K562 (cell line): ENCODE data around the gene DYNAP. TPM values are rescaled to one million over a fixed set of nuclear protein-coding genes. Genes with fewer than 3 reads are reported as not detected.

Experiments
- ATAC-seq: fragments of 200-7000 bp; cut with Tn5 transposase; 3 replicates; pipeline ENCODE4 v1.9.1; 2020; ENCODE audit warnings: moderate library complexity
- BruUV-seq: library from RNA; stranded (reverse); fragments of 400-500 nt; replicated peaks from 2 replicates; lab custom pipeline; 2021; lab: Mats Ljungman, UMichigan
- CTCF ChIA-PET: fragments of 300-600 bp; formaldehyde crosslinking; extraction: SDS; loops from one replicate; lab custom pipeline; 2021; ENCODE audit warnings: low intra/inter-chr PET ratio; lab: Yijun Ruan, JAX
- POLR2A ChIA-PET: fragments of 300-600, 350-650 bp; sonication (Branson Sonifier 250); formaldehyde crosslinking; extraction: SDS; loops from one replicate; lab custom pipeline; 2021; ENCODE audit warnings: antibody characterized with exemption, inconsistent platforms; lab: Yijun Ruan, JAX
- DNase-seq, 4 experiments: peaks; one replicate each; pipeline versions ENCODE4 v3.0.0 to v3.0.0-alpha.2; 2011 to 2018; ENCODE audit warnings: low spot score in 3 of 4, mixed read lengths in 3 of 4; ENCODE audit errors: extremely low read depth in 1 of 4
- FAIRE-seq: peaks from 2 replicates; lab custom pipeline; 2011; peaks lifted over from hg19 to GRCh38; lab: Jason Lieb, UNC
- H2AFZ ChIP-seq: 2 replicates; pipeline ENCODE4 v1.6.0; 2011; ENCODE audit warnings: low read depth, low read length, control low read depth, inconsistent platforms
- H3K27ac ChIP-seq: fragments of 200-600 bp; 3 replicates; pipeline ENCODE4 v1.8.0; 2011; ENCODE audit warnings: low read depth, mild to moderate bottlenecking, control low read depth, inconsistent platforms, low read length, moderate library complexity, mixed read lengths; ENCODE audit errors: extremely low read depth
- H3K27me3 ChIP-seq, 2 experiments: fragments of 300-600 bp in 1 of 2; 2 replicates in 1 of 2; 3 replicates in 1 of 2; pipeline versions ENCODE4 v1.6.0 to v1.8.0; 2011; ENCODE audit warnings: inconsistent platforms in 2 of 2, low read length in 2 of 2, mild to moderate bottlenecking in 1 of 2, mixed read lengths in 1 of 2, moderate library complexity in 1 of 2; ENCODE audit not compliant: control insufficient read depth in 2 of 2, insufficient read depth in 2 of 2
- H3K36me3 ChIP-seq: fragments of 300-600 bp; 3 replicates; pipeline ENCODE4 v1.8.0; 2011; ENCODE audit warnings: mild to moderate bottlenecking, low read length, inconsistent platforms; ENCODE audit not compliant: control insufficient read depth, insufficient read depth
- H3K4me1 ChIP-seq, 2 experiments: fragments of 200-600 bp in 1 of 2; replicated peaks in 1 of 2; 2 replicates in 1 of 2; 3 replicates in 1 of 2; pipeline versions ENCODE4 v1.5.1 to v1.8.0; 2011; ENCODE audit warnings: inconsistent platforms in 2 of 2, low read length in 2 of 2, mild to moderate bottlenecking in 1 of 2, mixed read lengths in 1 of 2, moderate library complexity in 1 of 2; ENCODE audit not compliant: control insufficient read depth in 2 of 2, insufficient read depth in 2 of 2
- H3K4me2 ChIP-seq: 2 replicates; pipeline ENCODE4 v1.6.1; 2011; ENCODE audit warnings: low read length, control low read depth, inconsistent platforms, mixed read lengths; ENCODE audit not compliant: insufficient read depth
- H3K4me3 ChIP-seq: fragments of 200-600 bp; sonication (generic), shearing (Covaris generic); 2 replicates; pipeline ENCODE4 v1.5.1; 2016; ENCODE audit warnings: control low read depth, inconsistent platforms
- H3K79me2 ChIP-seq: fragments of 200-600 bp; 3 replicates; pipeline ENCODE4 v1.8.0; 2011; ENCODE audit warnings: low read length, inconsistent platforms; ENCODE audit not compliant: control insufficient read depth, insufficient read depth
- H3K9ac ChIP-seq, 2 experiments: 2 replicates each; pipeline versions ENCODE4 v1.6.0 to v1.6.1; 2011; ENCODE audit warnings: low read depth in 2 of 2, low read length in 2 of 2, control low read depth in 1 of 2, inconsistent platforms in 1 of 2, mild to moderate bottlenecking in 1 of 2, mixed read lengths in 1 of 2; ENCODE audit not compliant: insufficient read depth in 1 of 2
- H3K9me1 ChIP-seq: one replicate; pipeline ENCODE4 v1.6.0; 2011; ENCODE audit warnings: inconsistent platforms, mild to moderate bottlenecking, low read length, moderate library complexity; ENCODE audit not compliant: control insufficient read depth, insufficient read depth
- H3K9me3 ChIP-seq: replicated peaks from 2 replicates; pipeline ENCODE4 v1.5.1; 2011; ENCODE audit warnings: low read depth, low read length, inconsistent platforms; ENCODE audit not compliant: control insufficient read depth, insufficient read depth
- H4K20me1 ChIP-seq: replicated peaks from 2 replicates; pipeline ENCODE4 v1.6.1; 2011; ENCODE audit warnings: low read length, inconsistent platforms, mixed read lengths; ENCODE audit not compliant: control insufficient read depth, insufficient read depth
- BHLHE40 ChIP-seq: IDR thresholded peaks from 2 replicates; pipeline ENCODE4 v1.6.1; 2011; ENCODE audit warnings: low read length, improper control_type of control experiment
- DIDO1 ChIP-seq: fragments of 450-650 bp; IDR thresholded peaks from 2 replicates; pipeline ENCODE4 v1.6.1; 2016; ENCODE audit warnings: low read depth, missing biosample characterization, missing genetic modification characterization
- GABPB2 ChIP-seq: fragments of 250-450 bp; sonication (Bioruptor Pico); conservative IDR thresholded peaks from 2 replicates; pipeline ENCODE4 v1.5.1; 2021; ENCODE audit warnings: mild to moderate bottlenecking
- GATAD2A ChIP-seq: fragments of 450-650 bp; IDR thresholded peaks from 2 replicates; pipeline ENCODE4 v1.6.1; 2017
- L3MBTL2 ChIP-seq: fragments of 450-650 bp; IDR thresholded peaks from 2 replicates; pipeline ENCODE4 v1.6.1; 2016; ENCODE audit warnings: mild to moderate bottlenecking, moderate library complexity
- NCOA6 ChIP-seq: fragments of 450-650 bp; IDR thresholded peaks from 2 replicates; pipeline ENCODE4 v1.6.1; 2017; ENCODE audit warnings: mild to moderate bottlenecking
- PHF20 ChIP-seq: fragments of 450-650 bp; IDR thresholded peaks from 2 replicates; pipeline ENCODE4 v1.6.1; 2018; ENCODE audit not compliant: partially characterized antibody
- ZNF184 ChIP-seq: sonication (generic); formaldehyde crosslinking; IDR thresholded peaks from 2 replicates; pipeline ENCODE4 v1.5.0; 2020; ENCODE audit warnings: missing genetic modification reagents
- ZNF253 ChIP-seq: fragments of 250-450 bp; sonication (Bioruptor Pico); conservative IDR thresholded peaks from 2 replicates; pipeline ENCODE4 v1.6.1; 2021; ENCODE audit warnings: mild to moderate bottlenecking
- ZNF584 ChIP-seq: fragments of 200-800 bp; sonication (Bioruptor generic); IDR thresholded peaks from 2 replicates; pipeline ENCODE4 v1.6.1; 2016; ENCODE audit warnings: low read depth, mild to moderate bottlenecking, missing genetic modification characterization, missing compliant biosample characterization
- WGBS: fragments of 100-300 bp; shearing (Covaris generic); methylation state at CpG from one replicate; pipeline ENCODE4 v1.1.6; 2016; ENCODE audit warnings: low coverage, mixed read lengths; ENCODE audit not compliant: insufficient coverage; ENCODE audit errors: missing lambda C conversion rate; 5-methylcytosine and 5-hydroxymethylcytosine counted together
- in situ Hi-C: fragments of 300-500 bp; cut with MboI; formaldehyde crosslinking; loops from 4 replicates; pipeline ENCODE4 v1.15.0; 2018; ENCODE audit warnings: inconsistent platforms, mixed read lengths
- intact Hi-C: fragments of 100-400 bp; cut with micrococcal nuclease; formaldehyde crosslinking; loops from 2 replicates; pipeline ENCODE4 v1.14.2; 2022
- polyA plus RNA-seq, 8 experiments: library from polyadenylated mRNA; depleted of rRNA in 4 of 8; stranded (reverse) in 5 of 8; unstranded in 3 of 8; fragments of >200 nt; fragmentation: Nextera tagmentation in 2 of 8; fragmentation: Illumina TruSeq in 1 of 8; extraction: Ambion mirVana in 2 of 8; extraction: Trizol in 1 of 8; gene quantifications; 2 replicates each; pipeline versions ENCODE4 v1.2.1 to v1.2.3, GENCODE V29; 2011 to 2014; ENCODE audit warnings: inconsistent platforms in 1 of 8, missing spikeins in 1 of 8
- total RNA-seq, 7 experiments: library from RNA; depleted of rRNA in 6 of 7; stranded (reverse); fragments of >200 nt in 6 of 7; fragmentation: Illumina TruSeq in 2 of 7; extraction: Trizol in 2 of 7; gene quantifications; 2 replicates each; pipeline versions ENCODE4 v1.2.1 to v1.2.3, GENCODE V29; 2011 to 2021; ENCODE audit warnings: low replicate concordance in 1 of 7
- TF ChIP-seq, protein P1 (sequence below): sonication (generic); formaldehyde crosslinking; IDR thresholded peaks from 2 replicates; pipeline ENCODE4 v1.8.0; 2022; ENCODE audit warnings: mild to moderate bottlenecking, missing genetic modification reagents
- TF ChIP-seq, protein P2 (sequence below): sonication (generic); formaldehyde crosslinking; IDR thresholded peaks from 2 replicates; pipeline ENCODE4 v1.8.0; 2022; ENCODE audit warnings: mild to moderate bottlenecking, missing genetic modification reagents
- TF ChIP-seq, protein P3 (sequence below): fragments of 250-450 bp; sonication (Bioruptor Pico); IDR thresholded peaks from 2 replicates; pipeline ENCODE4 v1.4.0; 2020; ENCODE audit warnings: mild to moderate bottlenecking
- TF ChIP-seq, protein P4 (sequence below): fragments of 250-450 bp; sonication (Bioruptor Pico); IDR thresholded peaks from 2 replicates; pipeline ENCODE4 v1.8.0; 2022; ENCODE audit warnings: moderate library complexity, mild to moderate bottlenecking, inconsistent platforms

Gene DYNAP
- total and polyA plus RNA-seq, 9 of the 15 experiments (the other 6 are each of a cell fraction or from before 2014, with no cell fraction given): not detected

DNA sequence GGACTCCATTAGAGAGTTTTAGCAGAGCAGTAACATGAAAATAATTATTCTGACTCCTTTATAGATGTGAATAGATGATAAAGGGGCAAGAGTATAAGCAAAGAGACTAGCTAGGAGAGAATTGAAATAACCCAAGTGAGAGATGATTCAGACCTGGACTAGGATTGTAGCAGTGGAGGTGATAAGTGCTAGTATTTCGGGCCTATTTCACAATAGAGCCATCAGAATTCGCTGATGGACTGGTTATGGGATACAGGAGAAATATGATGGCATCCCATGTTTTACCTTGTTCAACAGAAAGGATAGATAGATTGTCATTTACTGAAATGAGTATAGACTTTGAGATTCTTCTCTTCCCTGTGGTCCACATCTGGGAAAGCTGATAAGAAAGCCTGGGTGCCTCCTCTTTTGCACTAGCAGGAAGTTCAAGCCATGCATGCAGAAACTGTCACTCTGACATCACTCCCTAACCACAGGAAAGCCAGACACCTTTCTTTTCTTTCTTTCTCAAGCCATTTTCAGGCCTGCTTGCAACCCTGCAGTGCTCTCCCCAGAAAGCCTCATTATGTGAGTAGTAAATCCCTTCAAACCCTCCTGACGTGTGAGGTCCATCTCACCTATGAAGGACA lies 25.3 kb downstream of the DYNAP start:
- Histone ChIP-seq H3K79me2 (no peaks in the 10 kb centered on the region), H3K36me3 (no peaks in the 10 kb centered on the region), H3K4me1 (peaks cover 0 to 8% of the 10 kb centered on the region in 2 experiments; a peak in 2 of 5 replicates), H4K20me1 (no peaks in the 10 kb centered on the region), H3K9me3 (no peaks in the 10 kb centered on the region), H3K4me2 (no peak overlapping the region), H2AFZ (0 out of 2 replicates have a peak overlapping the region, but pooled peaks have one; percentile 2), H3K4me3 (no peak overlapping the region), H3K9ac (no peak overlapping the region), H3K27me3 (no peaks in the 10 kb centered on the region), H3K9me1 (no peaks in the 10 kb centered on the region), H3K27ac (peak overlapping the region; percentile 41; the same call in 2 of the 3 replicates)
- ChIA-PET POLR2A (no interaction called here), CTCF (no interaction called here)
- intact Hi-C loops (no loop called here), in situ Hi-C loops (no loop called here)
- WGBS: 0% methylated on average over 3 of the region's 3 CpGs
- ATAC-seq (0 out of 3 replicates have a peak, but pooled peaks have one; percentile 21), DNase-seq (peak; percentile 4 to 50 (median 13)), FAIRE-seq (peak; percentile 23)
- no TSS peak for BruUV-seq
- TF ChIP-seq BHLHE40: no peak
- no peak for TF ChIP-seq PHF20
- no peak for TF ChIP-seq DIDO1
- TF ChIP-seq ZNF253: no peak
- no peak for TF ChIP-seq L3MBTL2
- no peak for TF ChIP-seq GABPB2 (CRISPR knock-in tag)
- TF ChIP-seq, protein P1, sequence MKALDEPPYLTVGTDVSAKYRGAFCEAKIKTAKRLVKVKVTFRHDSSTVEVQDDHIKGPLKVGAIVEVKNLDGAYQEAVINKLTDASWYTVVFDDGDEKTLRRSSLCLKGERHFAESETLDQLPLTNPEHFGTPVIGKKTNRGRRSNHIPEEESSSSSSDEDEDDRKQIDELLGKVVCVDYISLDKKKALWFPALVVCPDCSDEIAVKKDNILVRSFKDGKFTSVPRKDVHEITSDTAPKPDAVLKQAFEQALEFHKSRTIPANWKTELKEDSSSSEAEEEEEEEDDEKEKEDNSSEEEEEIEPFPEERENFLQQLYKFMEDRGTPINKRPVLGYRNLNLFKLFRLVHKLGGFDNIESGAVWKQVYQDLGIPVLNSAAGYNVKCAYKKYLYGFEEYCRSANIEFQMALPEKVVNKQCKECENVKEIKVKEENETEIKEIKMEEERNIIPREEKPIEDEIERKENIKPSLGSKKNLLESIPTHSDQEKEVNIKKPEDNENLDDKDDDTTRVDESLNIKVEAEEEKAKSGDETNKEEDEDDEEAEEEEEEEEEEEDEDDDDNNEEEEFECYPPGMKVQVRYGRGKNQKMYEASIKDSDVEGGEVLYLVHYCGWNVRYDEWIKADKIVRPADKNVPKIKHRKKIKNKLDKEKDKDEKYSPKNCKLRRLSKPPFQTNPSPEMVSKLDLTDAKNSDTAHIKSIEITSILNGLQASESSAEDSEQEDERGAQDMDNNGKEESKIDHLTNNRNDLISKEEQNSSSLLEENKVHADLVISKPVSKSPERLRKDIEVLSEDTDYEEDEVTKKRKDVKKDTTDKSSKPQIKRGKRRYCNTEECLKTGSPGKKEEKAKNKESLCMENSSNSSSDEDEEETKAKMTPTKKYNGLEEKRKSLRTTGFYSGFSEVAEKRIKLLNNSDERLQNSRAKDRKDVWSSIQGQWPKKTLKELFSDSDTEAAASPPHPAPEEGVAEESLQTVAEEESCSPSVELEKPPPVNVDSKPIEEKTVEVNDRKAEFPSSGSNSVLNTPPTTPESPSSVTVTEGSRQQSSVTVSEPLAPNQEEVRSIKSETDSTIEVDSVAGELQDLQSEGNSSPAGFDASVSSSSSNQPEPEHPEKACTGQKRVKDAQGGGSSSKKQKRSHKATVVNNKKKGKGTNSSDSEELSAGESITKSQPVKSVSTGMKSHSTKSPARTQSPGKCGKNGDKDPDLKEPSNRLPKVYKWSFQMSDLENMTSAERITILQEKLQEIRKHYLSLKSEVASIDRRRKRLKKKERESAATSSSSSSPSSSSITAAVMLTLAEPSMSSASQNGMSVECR (CRISPR knock-in tag): no peak
- TF ChIP-seq, protein P2, sequence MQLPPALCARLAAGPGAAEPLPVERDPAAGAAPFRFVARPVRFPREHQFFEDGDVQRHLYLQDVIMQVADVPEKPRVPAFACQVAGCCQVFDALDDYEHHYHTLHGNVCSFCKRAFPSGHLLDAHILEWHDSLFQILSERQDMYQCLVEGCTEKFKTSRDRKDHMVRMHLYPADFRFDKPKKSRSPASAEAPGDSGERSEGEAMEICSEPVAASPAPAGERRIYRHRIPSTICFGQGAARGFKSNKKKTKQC (CRISPR knock-in tag): no peak
- TF ChIP-seq, protein P3, sequence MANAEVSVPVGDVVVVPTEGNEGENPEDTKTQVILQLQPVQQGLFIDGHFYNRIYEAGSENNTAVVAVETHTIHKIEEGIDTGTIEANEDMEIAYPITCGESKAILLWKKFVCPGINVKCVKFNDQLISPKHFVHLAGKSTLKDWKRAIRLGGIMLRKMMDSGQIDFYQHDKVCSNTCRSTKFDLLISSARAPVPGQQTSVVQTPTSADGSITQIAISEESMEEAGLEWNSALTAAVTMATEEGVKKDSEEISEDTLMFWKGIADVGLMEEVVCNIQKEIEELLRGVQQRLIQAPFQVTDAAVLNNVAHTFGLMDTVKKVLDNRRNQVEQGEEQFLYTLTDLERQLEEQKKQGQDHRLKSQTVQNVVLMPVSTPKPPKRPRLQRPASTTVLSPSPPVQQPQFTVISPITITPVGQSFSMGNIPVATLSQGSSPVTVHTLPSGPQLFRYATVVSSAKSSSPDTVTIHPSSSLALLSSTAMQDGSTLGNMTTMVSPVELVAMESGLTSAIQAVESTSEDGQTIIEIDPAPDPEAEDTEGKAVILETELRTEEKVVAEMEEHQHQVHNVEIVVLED (CRISPR knock-in tag): no peak
- no peak for TF ChIP-seq ZNF184 (CRISPR knock-in tag)
- TF ChIP-seq NCOA6: no peak
- TF ChIP-seq, protein P4, sequence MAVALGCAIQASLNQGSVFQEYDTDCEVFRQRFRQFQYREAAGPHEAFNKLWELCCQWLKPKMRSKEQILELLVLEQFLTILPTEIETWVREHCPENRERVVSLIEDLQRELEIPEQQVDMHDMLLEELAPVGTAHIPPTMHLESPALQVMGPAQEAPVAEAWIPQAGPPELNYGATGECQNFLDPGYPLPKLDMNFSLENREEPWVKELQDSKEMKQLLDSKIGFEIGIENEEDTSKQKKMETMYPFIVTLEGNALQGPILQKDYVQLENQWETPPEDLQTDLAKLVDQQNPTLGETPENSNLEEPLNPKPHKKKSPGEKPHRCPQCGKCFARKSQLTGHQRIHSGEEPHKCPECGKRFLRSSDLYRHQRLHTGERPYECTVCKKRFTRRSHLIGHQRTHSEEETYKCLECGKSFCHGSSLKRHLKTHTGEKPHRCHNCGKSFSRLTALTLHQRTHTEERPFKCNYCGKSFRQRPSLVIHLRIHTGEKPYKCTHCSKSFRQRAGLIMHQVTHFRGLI (CRISPR knock-in tag): no peak
- TF ChIP-seq GATAD2A: no peak
- TF ChIP-seq ZNF584 (CRISPR knock-in tag): no peak
